ENCODE measurements around the gene C1GALT1.

C1GALT1 gene

DNA sequence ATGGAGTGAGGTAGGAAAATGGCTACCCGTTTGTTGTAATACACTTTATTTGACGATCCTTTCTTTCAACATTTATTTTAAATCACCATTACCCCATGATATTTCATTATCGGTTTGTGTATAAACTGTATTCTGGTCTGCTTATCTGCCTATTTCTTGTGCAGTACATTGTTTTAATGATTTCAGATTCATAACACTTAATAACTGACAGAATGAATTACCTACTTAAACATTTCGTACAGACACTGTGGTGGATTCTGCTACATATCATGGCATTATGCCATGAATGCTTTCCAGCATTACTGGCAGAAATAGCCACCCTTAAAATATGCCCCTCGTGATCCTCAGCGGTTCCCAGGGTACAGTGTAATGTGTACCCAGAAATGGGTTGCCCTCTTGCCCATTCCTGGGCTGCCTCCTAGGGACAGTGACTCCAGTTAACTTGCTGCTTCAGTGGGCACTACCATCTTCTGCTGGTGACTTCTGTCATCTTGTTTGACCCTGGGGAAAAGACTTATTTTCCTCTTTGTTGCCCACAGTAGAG is 74.5 kb downstream of the C1GALT1 start:
- no peak overlapping the region for H3K4me3 ChIP-seq (ENCODE audit: low read depth, low read length)
- DNase-seq (ENCODE audit: low read depth): no peak
- no peak for TF ChIP-seq POLR2A (IDR thresholded peaks at IDR 0.05; ENCODE audit: extremely low read depth, insufficient read length)

- DNase-seq (ENCODE audit: low read depth): peak; percentile 82
- TF ChIP-seq MAX (IDR thresholded peaks at IDR 0.05; ENCODE audit: low read depth, low read length) (peak; percentile 67), POLR2A (IDR thresholded peaks at IDR 0.05; ENCODE audit: extremely low read depth, insufficient read length) (peak; percentile 1)
- TF ChIP-seq, protein P1, sequence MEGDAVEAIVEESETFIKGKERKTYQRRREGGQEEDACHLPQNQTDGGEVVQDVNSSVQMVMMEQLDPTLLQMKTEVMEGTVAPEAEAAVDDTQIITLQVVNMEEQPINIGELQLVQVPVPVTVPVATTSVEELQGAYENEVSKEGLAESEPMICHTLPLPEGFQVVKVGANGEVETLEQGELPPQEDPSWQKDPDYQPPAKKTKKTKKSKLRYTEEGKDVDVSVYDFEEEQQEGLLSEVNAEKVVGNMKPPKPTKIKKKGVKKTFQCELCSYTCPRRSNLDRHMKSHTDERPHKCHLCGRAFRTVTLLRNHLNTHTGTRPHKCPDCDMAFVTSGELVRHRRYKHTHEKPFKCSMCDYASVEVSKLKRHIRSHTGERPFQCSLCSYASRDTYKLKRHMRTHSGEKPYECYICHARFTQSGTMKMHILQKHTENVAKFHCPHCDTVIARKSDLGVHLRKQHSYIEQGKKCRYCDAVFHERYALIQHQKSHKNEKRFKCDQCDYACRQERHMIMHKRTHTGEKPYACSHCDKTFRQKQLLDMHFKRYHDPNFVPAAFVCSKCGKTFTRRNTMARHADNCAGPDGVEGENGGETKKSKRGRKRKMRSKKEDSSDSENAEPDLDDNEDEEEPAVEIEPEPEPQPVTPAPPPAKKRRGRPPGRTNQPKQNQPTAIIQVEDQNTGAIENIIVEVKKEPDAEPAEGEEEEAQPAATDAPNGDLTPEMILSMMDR (IDR thresholded peaks at IDR 0.05; ENCODE audit: low read depth, low read length): no peak
- peak overlapping the region; percentile 86 for H3K4me3 ChIP-seq (ENCODE audit: low read depth, low read length)
These were observed 75.8 kb downstream of the C1GALT1 start for GRCh38 chr7:7257899-7258692.

- no peak overlapping the region for H3K4me3 ChIP-seq (ENCODE audit: low read depth, low read length)
- TF ChIP-seq MAX (IDR thresholded peaks at IDR 0.05; ENCODE audit: low read depth, low read length) (no peak), MYC (IDR thresholded peaks at IDR 0.05; ENCODE audit: low read depth, low read length) (no peak), POLR2A (IDR thresholded peaks at IDR 0.05; ENCODE audit: extremely low read depth, insufficient read length) (no peak)
- TF ChIP-seq, protein P1 (IDR thresholded peaks at IDR 0.05; ENCODE audit: low read depth, low read length): no peak
- no peak for DNase-seq (ENCODE audit: low read depth)
These were observed 79.5 kb downstream of the C1GALT1 start for GRCh38 chr7:7261863-7262262.

GRCh38 chr7:7263297-7264230 is 81.2 kb downstream of the C1GALT1 start:
- TF ChIP-seq, protein P1 (IDR thresholded peaks at IDR 0.05; ENCODE audit: low read depth, low read length): no peak
- no peak for TF ChIP-seq MYC (IDR thresholded peaks at IDR 0.05; ENCODE audit: low read depth, low read length)
- no peak for TF ChIP-seq POLR2A (IDR thresholded peaks at IDR 0.05; ENCODE audit: extremely low read depth, insufficient read length)
- no peak for TF ChIP-seq MAX (IDR thresholded peaks at IDR 0.05; ENCODE audit: low read depth, low read length)
- H3K4me3 ChIP-seq (ENCODE audit: low read depth, low read length): no peak overlapping the region
- no peak for DNase-seq (ENCODE audit: low read depth)

DNA sequence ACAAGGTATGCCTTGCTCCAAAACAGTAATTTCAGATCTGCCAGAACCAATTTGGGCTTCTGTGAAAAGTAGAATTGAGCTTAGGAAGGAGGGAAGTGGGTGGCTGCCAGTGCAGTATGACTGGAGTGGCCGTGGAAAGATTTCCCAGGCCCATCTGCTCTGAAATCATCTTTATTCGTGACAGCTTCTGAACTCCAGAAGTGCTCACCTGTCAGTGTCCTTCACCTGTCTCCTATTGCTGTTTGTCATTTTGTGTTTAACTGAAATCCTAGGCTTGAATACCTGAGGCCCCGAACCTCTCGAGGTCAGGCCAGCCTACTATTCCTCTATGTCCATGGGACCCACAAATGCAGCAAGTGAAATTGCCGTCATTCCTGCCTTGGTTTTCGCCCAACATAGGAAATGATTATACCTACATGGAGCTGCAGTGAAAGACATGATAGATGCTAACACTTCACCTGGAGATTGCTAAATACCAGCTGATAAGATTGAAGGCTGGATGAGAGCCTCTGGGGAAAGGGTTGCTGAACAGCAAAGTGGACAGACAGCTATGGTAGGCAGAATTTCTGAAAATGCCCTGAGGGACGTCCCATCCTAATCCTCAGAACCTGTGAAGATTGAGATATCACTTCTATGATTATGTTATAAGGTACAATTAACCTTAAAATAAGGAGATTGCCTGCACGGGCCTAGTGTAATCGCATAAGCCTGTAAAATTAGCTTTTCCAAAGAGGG is 82.1 kb downstream of the C1GALT1 start:
- no peak overlapping the region for H3K4me3 ChIP-seq (ENCODE audit: low read depth, low read length)
- no peak for TF ChIP-seq POLR2A (IDR thresholded peaks at IDR 0.05; ENCODE audit: extremely low read depth, insufficient read length)
- TF ChIP-seq MYC (IDR thresholded peaks at IDR 0.05; ENCODE audit: low read depth, low read length): no peak
- TF ChIP-seq, protein P1 (IDR thresholded peaks at IDR 0.05; ENCODE audit: low read depth, low read length): no peak
- TF ChIP-seq MAX (IDR thresholded peaks at IDR 0.05; ENCODE audit: low read depth, low read length): no peak
- no peak for DNase-seq (ENCODE audit: low read depth)

Data from NB4 (cell line).